ENCODE data around the gene STOML2. TPM values are rescaled to one million over a fixed set of nuclear protein-coding genes. Genes with fewer than 3 reads are reported as not detected.
A peak's percentile ranks its signal among the peaks of the same experiment; 100 is the strongest.
"Not testable (repeated sequence)": the region's sequence is repeated elsewhere in the genome, so short reads cannot be mapped to it uniquely, and the experiment has no call there.

Gene STOML2
- total RNA-seq: 48.7 TPM

GRCh38 chr9:35102769-35103659 is at the start of gene STOML2:
Gene STOML2 (minus strand): TSS chr9:35103131. CDS start chr9:35103094, 37 bp downstream.
- peak; percentile 95 for DNase-seq

DNA sequence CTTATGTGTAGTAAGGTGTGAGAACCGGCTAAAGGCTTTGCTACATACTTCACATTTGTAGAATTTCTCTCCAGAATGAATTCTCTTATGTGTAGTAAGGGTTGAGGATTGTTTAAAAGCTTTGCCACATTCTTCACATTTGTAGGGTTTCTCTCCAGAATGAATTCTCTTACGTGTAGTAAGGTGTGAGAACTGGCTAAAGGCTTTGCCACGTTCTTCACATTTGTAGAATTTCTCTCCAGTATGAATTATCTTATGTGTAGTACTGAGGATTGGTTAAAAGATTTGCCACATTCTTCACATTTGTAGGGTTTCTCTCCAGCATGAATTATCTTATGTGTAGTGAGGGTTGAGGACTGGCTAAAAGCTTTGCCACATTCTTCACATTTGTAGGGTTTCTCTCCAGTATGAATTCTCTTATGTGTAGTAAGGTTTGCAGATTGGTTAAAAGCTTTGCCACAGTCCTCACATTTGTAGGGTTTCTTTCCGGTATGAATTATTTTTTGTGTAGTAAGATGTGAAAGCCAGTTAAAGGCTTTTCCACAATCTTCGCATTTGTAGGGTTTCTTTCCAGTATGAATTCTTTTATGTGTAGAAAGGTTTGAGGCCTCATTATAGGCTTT is 45.1 kb upstream of the STOML2 start:
- not testable (repeated sequence) for DNase-seq

DNA sequence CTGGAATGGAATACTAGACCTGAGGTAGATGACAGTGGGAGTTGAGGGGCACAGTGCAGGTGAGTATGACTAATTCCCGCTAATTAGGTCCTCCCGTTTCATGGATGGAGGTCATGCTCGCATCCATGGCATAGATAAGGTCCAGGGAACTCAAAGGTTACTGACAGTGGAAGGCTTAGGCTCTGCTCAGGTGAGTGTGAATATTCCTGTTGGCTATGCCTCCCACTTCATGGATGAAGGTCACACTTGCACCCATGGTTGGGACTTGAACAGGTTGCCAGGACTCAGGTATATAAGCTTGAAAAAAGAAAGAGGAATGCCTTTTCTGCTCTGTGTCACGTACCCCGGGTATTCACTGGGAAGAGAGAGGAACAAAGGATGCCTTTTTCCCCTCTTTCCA is 39.1 kb upstream of the STOML2 start:
- no peak for DNase-seq

DNA sequence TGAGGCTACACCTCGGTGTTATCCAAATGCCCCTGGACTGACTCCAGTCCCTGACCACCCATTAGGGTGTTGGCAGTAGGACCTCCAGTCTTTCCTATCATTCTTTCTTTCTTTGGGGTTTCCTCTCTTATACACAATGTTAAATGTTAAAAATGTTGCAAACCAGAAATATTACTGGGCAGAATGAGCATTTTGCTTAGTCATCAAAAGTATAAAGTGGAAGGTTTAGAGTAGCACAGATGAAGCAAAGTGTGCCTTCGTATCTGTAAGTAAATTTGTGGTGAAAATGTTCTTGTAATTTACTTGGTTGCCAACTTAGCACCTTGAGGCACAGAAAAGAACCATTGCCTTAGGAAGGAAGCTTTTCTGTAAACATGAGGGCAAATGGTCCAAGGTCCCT is 37.2 kb upstream of the STOML2 start:
- no peak for DNase-seq

- DNase-seq: no peak
These were observed 33.9 kb upstream of the STOML2 start for GRCh38 chr9:35136866-35137265.

DNA sequence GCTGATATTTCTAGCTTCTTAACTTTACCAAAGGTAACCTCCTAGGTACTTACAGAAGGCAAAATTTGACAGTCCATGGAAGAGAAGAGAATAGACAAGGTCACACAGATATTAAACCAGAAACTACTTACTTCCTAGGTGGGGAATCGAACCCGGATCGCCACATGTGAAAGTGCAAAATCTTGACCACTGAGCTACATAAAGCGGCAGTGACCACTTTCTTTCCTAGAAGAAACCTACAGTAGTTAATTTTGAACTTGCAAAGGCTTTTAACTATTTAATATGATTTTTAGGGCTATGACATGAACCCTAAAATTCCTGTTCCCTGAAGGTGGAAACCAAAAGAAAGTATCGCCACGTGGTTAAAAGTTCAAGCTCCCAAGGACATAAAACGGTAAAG is 33.1 kb upstream of the STOML2 start:
- DNase-seq: no peak

DNA sequence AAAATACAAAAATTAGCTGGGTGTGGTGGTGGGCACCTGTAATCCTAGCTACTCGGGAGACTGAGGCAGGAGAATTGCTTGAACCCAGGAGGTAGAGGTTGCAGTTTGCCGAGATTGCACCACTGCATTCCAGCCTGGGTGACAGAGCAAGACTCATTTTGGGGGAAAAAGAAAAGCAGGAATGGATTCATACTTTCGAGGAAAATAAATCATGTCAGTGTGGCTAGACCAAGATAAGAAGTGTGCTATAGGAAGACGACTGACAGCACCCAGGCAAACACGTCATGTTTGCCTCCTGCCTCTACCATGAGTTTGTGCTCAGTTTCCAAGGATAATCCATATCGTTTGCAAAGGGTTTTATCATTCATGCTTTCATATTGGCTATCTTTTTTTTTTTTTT is 32.0 kb upstream of the STOML2 start:
- no peak for DNase-seq

- peak; percentile 85 for DNase-seq
These were observed 14.1 kb upstream of the STOML2 start for GRCh38 chr9:35116898-35117551.

GRCh38 chr9:35116539-35116897 is 13.6 kb upstream of the STOML2 start:
- no peak for DNase-seq

GRCh38 chr9:35115680-35116538 is 13.0 kb upstream of the STOML2 start, which contains the start of gene ATOSB:
Gene ATOSB (minus strand): TSS chr9:35115862. CDS start chr9:35108274, 7,588 bp downstream.
- peak; percentile 88 for DNase-seq

DNA sequence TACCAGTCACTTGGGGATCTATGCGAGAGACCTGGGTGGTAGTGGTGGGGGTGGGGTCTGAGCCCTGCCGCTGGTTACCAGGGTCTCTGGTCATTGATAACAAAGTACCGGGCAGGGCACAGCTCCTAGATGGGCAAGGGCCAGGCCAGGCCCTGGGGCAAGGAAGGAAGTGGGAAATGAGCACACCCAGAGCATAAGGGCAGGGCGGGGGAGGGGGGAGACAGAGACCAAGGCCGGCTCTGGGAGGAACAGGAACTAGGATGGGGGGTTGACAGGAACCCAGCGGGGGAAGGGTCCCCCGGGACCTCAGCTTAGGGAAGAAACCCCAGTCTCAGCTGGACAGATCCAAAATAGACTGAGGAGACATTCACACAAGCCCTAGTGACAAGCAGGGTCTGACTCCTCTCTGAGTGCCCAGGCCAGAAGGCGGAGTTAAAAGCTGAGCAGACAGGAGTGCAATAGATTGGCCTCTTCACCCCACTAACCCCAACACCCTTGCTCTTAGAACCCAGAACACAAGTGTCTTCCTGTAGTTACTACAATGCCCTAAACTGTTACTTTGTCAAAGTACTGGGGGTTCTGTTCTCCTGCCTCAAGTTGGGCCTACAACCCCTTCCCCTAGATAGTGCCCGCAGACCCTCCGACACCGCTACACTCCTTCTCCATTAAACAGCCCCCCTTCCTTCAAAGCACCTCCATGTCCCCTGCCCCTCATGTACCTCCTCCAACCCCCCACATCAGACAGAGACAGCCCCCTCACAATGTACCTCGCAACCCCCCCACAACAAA is 12.1 kb upstream of the STOML2 start:
- peak; percentile 18 for DNase-seq

DNA sequence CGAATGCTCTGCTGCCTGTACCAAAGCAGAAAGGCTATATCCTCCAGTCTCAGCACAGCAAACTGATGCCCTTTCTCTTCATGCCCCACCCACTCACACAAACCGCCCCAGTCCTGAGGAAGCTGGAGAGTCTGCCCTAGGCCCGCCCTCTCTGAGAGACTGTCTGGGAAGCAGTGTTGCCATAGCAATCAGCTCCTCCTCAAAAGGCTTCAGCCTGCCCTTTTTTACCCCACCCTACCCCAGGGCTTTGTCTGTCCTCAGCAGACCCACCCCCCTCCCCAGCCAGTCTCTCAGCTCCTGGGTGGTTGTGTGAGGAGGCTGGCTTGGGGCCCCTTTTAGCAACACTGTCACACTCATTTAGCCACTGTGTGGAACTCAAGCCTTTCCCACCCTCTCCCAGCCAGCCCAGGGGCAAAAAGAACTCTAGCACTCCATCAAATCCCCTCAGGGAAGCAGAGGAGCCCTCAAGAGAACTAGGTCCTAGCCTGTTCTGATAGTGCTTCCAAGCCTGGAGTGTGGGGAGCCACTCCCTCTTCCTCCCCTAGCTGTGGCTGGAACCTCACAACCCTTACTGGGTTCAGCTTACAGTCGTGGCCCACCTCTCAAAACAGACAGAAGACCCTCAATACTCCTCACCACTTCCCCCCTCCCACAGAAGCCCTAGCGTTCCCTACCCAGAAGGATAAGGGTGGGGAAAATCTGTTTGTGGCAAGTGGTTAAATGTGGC is 11.3 kb upstream of the STOML2 start:
- peak; percentile 53 for DNase-seq

- peak; percentile 12 for DNase-seq
These were observed 9.5 kb upstream of the STOML2 start for GRCh38 chr9:35112257-35113020.

- peak; percentile 99 for DNase-seq
These were observed 8.3 kb upstream of the STOML2 start for GRCh38 chr9:35111001-35111933.

DNA sequence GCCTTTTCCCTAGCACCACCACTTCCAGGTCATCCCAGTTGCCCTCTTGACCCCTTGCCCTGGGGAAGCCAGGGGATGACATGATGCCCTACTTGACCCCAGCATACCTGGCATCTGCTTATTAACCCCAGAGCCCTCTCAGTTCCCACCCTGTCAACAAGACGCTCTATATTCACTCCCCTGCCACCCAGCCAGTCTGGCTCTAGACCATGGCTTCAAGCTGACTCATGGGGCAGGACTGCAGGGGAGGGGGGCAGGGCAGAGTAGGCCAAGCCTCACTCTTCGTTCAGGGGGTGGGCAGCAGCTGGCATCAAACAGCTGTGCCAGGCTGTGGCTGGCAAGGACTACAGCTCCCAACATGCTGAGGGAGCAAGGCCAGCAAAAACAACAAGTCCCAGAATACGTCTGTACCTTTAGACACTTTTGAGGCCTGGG is 7.4 kb upstream of the STOML2 start:
- DNase-seq: peak; percentile 42

- no peak for DNase-seq
These were observed 6.1 kb upstream of the STOML2 start for GRCh38 chr9:35108946-35109575.

DNA sequence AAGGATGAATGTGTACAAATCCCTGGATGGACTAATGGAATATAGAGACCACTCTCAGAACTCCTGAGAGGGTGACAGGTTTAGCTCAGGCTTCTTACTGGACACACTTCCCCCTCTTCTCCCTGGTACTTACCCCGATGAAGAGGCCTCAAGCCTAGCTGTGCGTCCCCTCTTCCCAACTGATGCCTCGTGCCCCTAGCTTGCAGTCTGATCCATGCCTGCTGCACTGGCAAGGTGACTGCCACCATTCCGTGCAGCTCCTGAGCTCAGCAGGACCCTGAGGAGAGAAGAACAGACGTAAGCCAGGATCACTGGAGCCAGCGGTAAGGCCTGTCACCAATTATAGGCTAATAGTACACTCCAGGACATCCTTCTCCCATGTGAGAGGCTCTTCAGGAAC is 5.5 kb upstream of the STOML2 start:
- no peak for DNase-seq

Measured in occipital lobe (tissue), 2 donors.